Left hindlimb (tissue), 1 donor: ENCODE results near the gene C5orf58.

ENCODE experiments used
- DNase-seq: peaks from one replicate; pipeline ENCODE4 v3.0.0-alpha.2; 2018

C5orf58 gene

GRCh38 chr5:170232786-170233185 lies at the start of gene C5orf58:
C5orf58 (plus strand) TSS chr5:170232985; CDS start chr5:170234977, 1,992 bp downstream.
- DNase-seq, result no peak

DNA sequence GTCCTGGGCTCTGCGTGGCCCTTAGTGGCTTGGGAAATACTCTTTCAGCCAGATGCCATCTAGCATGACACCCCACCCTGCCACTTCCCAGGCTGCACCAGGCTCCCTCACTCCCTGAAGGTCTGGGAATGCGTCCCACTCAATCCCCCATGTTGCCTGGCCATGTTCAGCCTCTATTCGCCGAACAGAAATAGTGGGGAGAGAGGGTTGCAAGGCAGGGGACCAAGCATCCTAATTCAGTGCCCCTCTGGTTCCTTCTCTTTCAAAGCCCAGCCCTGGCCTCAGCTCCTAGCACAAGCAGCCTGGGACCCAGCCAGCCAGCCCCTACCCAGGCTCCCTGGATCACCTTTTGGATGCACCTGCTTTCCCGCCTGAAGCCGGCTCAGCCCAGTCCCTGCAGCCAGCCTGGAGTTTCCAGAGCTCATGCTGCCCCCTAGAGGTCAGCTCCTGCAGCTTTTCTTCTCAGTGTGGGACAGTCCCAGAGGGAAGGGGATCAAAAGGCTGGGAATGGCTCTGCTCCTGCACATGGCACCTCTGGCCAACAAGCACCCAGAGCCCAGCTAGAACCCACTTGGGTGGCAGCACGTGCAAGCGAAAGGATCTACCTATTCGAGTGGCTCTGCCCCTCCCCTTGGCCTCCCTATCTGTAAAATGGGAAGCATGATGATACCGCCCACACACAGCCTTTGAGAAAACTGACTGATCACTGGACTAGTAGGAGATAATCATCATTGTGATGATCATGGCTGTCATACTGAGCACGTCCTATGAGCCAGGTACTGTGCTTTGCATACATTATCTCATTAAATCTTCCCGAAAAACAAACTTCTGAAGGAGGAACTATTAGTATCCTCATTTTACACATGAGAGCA lies 48.7 kb upstream of the C5orf58 start:
- peak; percentile 57 for DNase-seq

GRCh38 chr5:170184737-170185136 lies 48.0 kb upstream of the C5orf58 start:
- DNase-seq, result no peak

DNA sequence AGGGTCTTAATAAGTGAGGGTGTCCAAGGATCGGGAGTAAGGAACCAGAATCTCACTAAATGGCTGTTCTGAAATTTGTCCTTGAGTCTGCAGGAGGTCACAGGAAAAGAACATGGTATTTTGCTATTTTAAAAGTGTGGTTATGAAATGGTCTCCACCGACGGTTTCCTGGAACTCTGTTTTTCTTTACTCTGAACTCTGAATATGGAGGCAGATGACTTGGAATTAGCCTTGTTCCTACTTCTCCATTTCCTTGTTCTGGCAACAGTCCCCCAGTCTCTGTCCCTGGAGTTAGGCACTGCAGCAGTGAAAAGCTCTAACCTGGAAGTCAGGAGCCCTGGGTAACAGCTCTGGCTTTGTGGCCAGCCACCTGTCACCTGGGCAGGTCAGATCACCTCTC lies 46.6 kb upstream of the C5orf58 start:
- no peak for DNase-seq

DNA sequence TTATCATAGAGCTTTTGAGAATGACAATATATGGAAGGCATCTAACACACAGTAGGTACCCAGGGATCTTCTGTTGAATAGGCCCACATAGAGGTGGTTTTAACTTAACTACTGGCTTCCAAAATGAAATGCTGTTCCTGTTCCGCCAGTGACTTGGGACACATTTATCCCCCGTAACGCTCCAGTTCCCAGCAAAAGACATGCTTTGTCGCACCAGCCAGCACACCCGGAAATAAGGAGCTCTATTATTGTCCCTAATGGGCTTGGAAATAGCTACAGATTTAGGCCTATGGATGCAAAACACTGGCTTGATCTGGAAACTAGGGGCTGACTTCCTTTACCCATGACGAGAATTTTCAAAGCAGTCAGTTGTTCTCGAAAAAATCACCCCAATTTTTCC lies 45.9 kb upstream of the C5orf58 start:
- DNase-seq, result no peak

GRCh38 chr5:170190436-170191134 lies 42.2 kb upstream of the C5orf58 start:
- DNase-seq, result no peak

GRCh38 chr5:170192829-170193228 lies 40.0 kb upstream of the C5orf58 start:
- no peak for DNase-seq

GRCh38 chr5:170195961-170196360 lies 36.8 kb upstream of the C5orf58 start:
- DNase-seq, result no peak

DNA sequence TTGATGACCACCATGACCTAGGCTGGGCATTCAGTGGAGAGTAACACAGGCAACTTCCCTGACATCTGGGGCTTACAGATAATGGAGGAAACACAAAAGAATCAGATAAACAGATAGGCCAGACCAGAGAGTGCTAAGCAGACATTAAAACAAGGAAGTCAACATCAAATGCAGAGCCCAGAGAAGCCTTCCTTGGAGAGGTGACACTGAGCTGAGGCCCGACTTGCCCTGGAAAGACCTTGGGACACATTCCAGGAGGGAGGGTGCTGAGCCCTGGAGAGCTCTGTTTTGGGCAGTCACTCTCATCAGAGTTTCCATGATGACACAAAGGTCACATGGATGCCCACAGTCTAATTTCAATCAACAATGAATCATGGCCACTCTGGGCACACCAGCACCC lies 31.9 kb upstream of the C5orf58 start:
- DNase-seq, result no peak

GRCh38 chr5:170201311-170201710 lies 31.5 kb upstream of the C5orf58 start:
- DNase-seq, result no peak

- DNase-seq, result no peak
Observed at GRCh38 chr5:170202117-170202516, 30.7 kb upstream of the C5orf58 start.

- DNase-seq, result no peak
Observed at GRCh38 chr5:170204202-170204601, 28.6 kb upstream of the C5orf58 start.

- DNase-seq, result no peak
Observed at GRCh38 chr5:170206216-170206615, 26.6 kb upstream of the C5orf58 start.

- no peak for DNase-seq
Observed at GRCh38 chr5:170206958-170207357, 25.8 kb upstream of the C5orf58 start.

GRCh38 chr5:170211575-170212334 lies 21.0 kb upstream of the C5orf58 start:
- DNase-seq, result no peak

- peak; percentile 48 for DNase-seq
Observed at GRCh38 chr5:170216257-170216864, 16.4 kb upstream of the C5orf58 start.

- DNase-seq, result no peak
Observed at GRCh38 chr5:170217831-170218230, 15.0 kb upstream of the C5orf58 start.

GRCh38 chr5:170218726-170219125 lies 14.1 kb upstream of the C5orf58 start:
- DNase-seq, result no peak

DNA sequence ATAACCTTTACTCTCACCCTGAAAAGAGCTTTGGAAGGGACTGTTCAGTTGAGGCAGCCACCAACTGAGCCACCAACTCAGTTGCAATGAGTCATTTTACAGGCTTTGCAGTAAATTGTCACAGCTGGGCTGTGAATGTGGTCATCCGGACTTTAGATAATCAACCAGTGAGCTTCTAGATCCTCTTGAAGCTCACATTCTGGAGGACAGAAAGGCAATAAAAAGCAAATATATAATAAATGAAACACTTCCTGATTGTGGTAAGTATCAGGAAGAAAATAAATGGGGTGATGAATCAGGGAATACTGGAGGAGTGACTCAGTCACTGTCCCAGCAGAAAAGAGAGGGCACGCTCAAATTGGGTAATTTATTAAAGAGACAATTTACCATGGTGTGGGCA lies 13.2 kb upstream of the C5orf58 start:
- DNase-seq, result no peak

DNA sequence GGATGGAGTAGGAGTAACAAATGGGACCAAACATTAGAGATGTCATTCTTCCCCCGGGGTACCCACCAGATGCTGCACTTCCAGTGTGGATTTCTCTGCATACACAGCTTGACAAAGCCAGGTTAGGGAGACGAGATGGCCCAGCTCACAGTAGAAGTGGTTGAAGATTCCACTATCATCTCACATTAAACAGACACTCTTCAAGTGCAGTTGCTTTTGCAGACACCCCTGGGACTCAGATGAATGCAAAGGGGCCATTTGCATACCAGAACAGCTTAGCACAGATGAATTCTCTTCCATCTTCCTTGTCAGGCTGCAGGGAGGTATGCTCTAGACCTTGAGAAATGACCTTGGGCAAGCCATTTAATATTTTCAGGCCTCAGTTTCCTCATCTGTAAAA lies 12.6 kb upstream of the C5orf58 start:
- DNase-seq, result no peak

DNA sequence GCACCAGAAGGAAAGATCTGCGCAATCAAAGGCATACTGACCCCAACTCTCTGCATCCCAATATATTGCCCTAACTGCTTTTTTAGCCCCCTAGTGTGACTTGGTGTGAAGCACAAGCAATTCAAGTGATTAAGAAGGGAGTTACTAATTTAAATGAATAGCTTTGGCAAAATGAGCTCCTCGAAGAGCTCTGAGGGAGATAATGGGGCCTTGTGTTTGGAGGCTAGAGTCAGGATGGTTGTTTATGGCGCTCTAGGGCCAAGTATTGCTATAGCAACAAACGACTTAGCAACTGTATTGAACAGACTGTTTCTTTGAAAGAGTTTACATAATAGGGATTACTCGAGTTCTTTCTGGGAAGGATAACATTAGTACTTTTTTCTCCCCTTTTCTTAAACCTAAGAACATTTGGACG lies 11.5 kb upstream of the C5orf58 start:
- DNase-seq, result peak; percentile 48

DNA sequence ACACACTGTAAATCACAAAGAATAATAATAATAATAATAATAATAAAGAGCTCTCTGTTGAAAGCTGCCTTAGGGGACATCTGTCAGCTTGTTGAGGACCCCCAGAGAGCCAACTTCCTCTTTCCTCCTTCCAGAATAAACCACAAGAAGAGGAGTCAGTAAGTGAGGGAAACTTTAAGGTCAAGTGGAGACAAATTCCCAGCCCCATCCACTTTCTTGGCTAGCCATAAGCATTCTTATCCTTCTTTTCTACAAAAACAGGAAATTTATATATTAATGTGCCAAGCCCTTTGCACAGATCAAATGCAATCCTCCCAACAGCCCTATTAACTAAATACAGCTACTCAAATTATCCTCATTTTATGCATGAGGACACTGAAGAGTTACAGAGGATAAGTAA lies 9.4 kb upstream of the C5orf58 start:
- DNase-seq, result no peak

DNA sequence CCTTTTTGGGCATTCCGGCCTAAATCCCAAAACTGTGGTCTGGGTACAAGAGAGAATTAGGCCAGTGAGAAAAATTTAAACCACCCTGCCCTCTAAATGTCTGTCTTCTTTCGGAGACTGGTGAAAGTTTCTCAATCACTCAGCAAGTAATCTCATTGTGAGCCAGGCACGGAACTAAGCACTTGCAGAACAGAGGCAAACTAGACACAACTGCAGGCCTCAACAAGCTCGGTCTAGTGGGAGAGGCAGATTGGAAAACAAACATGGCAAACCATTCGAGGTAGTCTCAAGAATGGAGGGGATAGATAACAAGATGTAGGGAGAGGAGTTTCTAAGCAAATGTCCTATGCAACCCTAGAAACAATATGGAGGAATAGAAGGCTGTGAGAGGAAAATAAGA lies 8.9 kb upstream of the C5orf58 start:
- no peak for DNase-seq
